A549 (cell line): ENCODE results near the gene TMEM53. TPM values are rescaled to one million over a fixed set of nuclear protein-coding genes. Genes with fewer than 3 reads are reported as not detected.

Source experiments
- ATAC-seq, 2 experiments: fragments of 200-7000 bp in 1 of 2; fragments of >200 bp in 1 of 2; cut with Nextera tagmentation in 1 of 2; cut with Tn5 transposase in 1 of 2; 3 replicates each; pipeline versions ENCODE4 v1.8.0 to v1.9.1; 2018 to 2020; ENCODE audit warnings: mild to moderate bottlenecking in 1 of 2, moderate library complexity in 1 of 2
- CTCF ChIA-PET: fragments of 300-600 bp; sonication (Branson Sonifier 250); formaldehyde crosslinking; extraction: SDS; loops from one replicate; lab custom pipeline; 2021; ENCODE audit warnings: antibody characterized with exemption, inconsistent platforms; lab: Yijun Ruan, JAX
- POLR2A ChIA-PET: fragments of 350-600 bp; formaldehyde crosslinking; extraction: SDS; loops from one replicate; lab custom pipeline; 2021; ENCODE audit warnings: antibody characterized with exemption, inconsistent platforms; lab: Yijun Ruan, JAX
- DNase-seq, 2 experiments: peaks; one replicate each; pipeline versions ENCODE4 v3.0.0 to v3.0.0-alpha.2; 2011 to 2016; ENCODE audit warnings: low read depth in 1 of 2, low spot score in 1 of 2
- FAIRE-seq: peaks from 2 replicates; lab custom pipeline; 2011; peaks lifted over from hg19 to GRCh38; lab: Jason Lieb, UNC
- H3K27ac ChIP-seq, 2 experiments: fragments of >200 bp; sonication (Bioruptor Twin); formaldehyde crosslinking; 3 replicates each; pipeline ENCODE4 v1.5.1; 2016 to 2017
- H3K4me1 ChIP-seq: fragments of >200 bp; sonication (Bioruptor Twin); formaldehyde crosslinking; 3 replicates; pipeline ENCODE4 v1.6.1; 2016
- H3K4me2 ChIP-seq: fragments of >200 bp; sonication (Bioruptor Twin); formaldehyde crosslinking; 3 replicates; pipeline ENCODE4 v1.6.1; 2016
- H3K4me3 ChIP-seq: fragments of >200 bp; sonication (Bioruptor Twin); formaldehyde crosslinking; 3 replicates; pipeline ENCODE4 v1.5.1; 2016
- H3K9me3 ChIP-seq: fragments of >200 bp; sonication (Bioruptor Twin); formaldehyde crosslinking; 3 replicates; pipeline ENCODE4 v1.6.1; 2016
- CBX2 ChIP-seq: fragments of 200-600 bp; sonication (generic); IDR thresholded peaks from 2 replicates; pipeline ENCODE4 v1.6.1; 2016; ENCODE audit warnings: low read depth, mild to moderate bottlenecking, borderline replicate concordance
- CBX8 ChIP-seq: fragments of 200-600 bp; sonication (generic); IDR thresholded peaks from 2 replicates; pipeline ENCODE4 v1.6.1; 2016
- CHD2 ChIP-seq: fragments of 150-350 bp; IDR thresholded peaks from 2 replicates; pipeline ENCODE4 v1.6.1; 2014; ENCODE audit warnings: low read length; ENCODE audit not compliant: partially characterized antibody
- EP300 ChIP-seq, 2 experiments: fragments of >200 bp; sonication (Bioruptor Twin); formaldehyde crosslinking; IDR thresholded peaks; 2 replicates in 1 of 2; 3 replicates in 1 of 2; pipeline ENCODE4 v1.6.1; 2016 to 2017
- GATA3 ChIP-seq: IDR thresholded peaks from 2 replicates; pipeline ENCODE4 v1.6.1; 2012; ENCODE audit warnings: borderline replicate concordance
- HDAC2 ChIP-seq: fragments of 200-600 bp; sonication (generic); IDR thresholded peaks from 2 replicates; pipeline ENCODE4 v1.6.1; 2016
- HOXB13 ChIP-seq: fragments of 250-450 bp; sonication (Bioruptor Pico); IDR thresholded peaks from 2 replicates; pipeline ENCODE4 v1.5.0; 2020; ENCODE audit warnings: low read depth, mild to moderate bottlenecking, moderate library complexity
- JUN ChIP-seq, 2 experiments: fragments of >200 bp; sonication (Bioruptor Twin); formaldehyde crosslinking; IDR thresholded peaks; 2 replicates in 1 of 2; 3 replicates in 1 of 2; pipeline ENCODE4 v1.6.1; 2016 to 2017
- JUNB ChIP-seq: fragments of >200 bp; sonication (Bioruptor Twin); formaldehyde crosslinking; IDR thresholded peaks from 2 replicates; pipeline ENCODE4 v1.6.1; 2016
- MYC ChIP-seq: IDR thresholded peaks from 2 replicates; pipeline ENCODE4 v1.6.1; 2012; ENCODE audit warnings: mild to moderate bottlenecking, inconsistent platforms, low read length, improper control_type of control experiment, borderline replicate concordance
- NR3C1 ChIP-seq: fragments of >200 bp; sonication (Bioruptor Twin); formaldehyde crosslinking; IDR thresholded peaks from 3 replicates; pipeline ENCODE4 v1.6.1; 2017
- SMC3 ChIP-seq: fragments of >200 bp; sonication (Bioruptor Twin); formaldehyde crosslinking; IDR thresholded peaks from 3 replicates; pipeline ENCODE4 v1.6.1; 2018; ENCODE audit warnings: inconsistent platforms
- ZFP36 ChIP-seq: fragments of 450-650 bp; IDR thresholded peaks from 2 replicates; pipeline ENCODE4 v1.6.1; 2014; ENCODE audit warnings: borderline replicate concordance; ENCODE audit not compliant: partially characterized antibody
- ZSCAN20 ChIP-seq: fragments of 250-450 bp; sonication (Bioruptor Pico); IDR thresholded peaks from 2 replicates; pipeline ENCODE4 v1.8.0; 2022; ENCODE audit warnings: mild to moderate bottlenecking, moderate library complexity
- WGBS: methylation state at CpG from one replicate; pipeline ENCODE4 v1.1.6; 2017; ENCODE audit errors: missing lambda C conversion rate; 5-methylcytosine and 5-hydroxymethylcytosine counted together
- polyA plus RNA-seq, 4 experiments: library from polyadenylated mRNA; depleted of rRNA in 3 of 4; stranded (reverse); fragments of >200 nt; fragmentation: RNase III in 1 of 4; extraction: RNeasy Plus Mini Kit Qiagen cat#74134 plus additional on column Dnase treatment in 1 of 4; gene quantifications; 2 replicates in 3 of 4; 3 replicates in 1 of 4; pipeline ENCODE4 v1.2.3, GENCODE V29; 2011 to 2017
- TF ChIP-seq, protein P1 (sequence below): fragments of 150-350 bp; IDR thresholded peaks from 2 replicates; pipeline ENCODE4 v1.6.1; 2014; ENCODE audit warnings: low read depth, mild to moderate bottlenecking, low read length
- TF ChIP-seq, protein P2 (sequence below): fragments of >200 bp; sonication (Bioruptor Twin); formaldehyde crosslinking; IDR thresholded peaks from 3 replicates; pipeline ENCODE4 v1.6.1; 2016
- TF ChIP-seq, protein P3 (sequence below): fragments of 200-600 bp; sonication (generic); IDR thresholded peaks from 2 replicates; pipeline ENCODE4 v1.6.1; 2016; ENCODE audit warnings: antibody characterized with exemption, mild to moderate bottlenecking, moderate library complexity
- TF ChIP-seq, protein P4 (sequence below): IDR thresholded peaks from 2 replicates; pipeline ENCODE4 v1.6.1; 2012
- TF ChIP-seq, protein P5 (sequence below): fragments of >200 bp; sonication (Bioruptor Twin); formaldehyde crosslinking; IDR thresholded peaks from 3 replicates; pipeline ENCODE4 v1.5.1; 2016

The TMEM53 gene
- polyA plus RNA-seq, 2 of the 4 experiments (the other 2 are of a cell fraction) = 6.2 to 8.0 TPM

DNA sequence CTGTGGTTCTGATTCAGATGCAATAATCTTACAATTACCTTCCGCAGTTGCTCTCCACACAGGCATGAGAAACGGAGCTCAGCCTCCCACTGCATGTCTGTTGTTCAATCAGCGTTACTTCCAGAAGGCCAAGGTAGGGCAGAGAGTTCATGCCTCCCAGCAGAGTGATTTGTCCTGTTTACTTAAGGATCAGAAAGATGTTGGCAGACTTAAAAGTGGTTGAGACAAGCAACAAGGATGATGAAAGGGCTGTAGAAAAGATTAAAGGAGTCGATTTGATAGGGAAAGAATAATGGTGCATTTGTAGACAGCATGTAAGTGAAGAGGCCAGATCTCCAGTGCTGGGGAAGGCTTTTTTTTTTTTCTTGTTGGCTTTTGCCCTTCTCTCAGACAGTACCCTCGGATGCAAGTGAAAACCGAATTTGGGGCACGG lies 26.9 kb upstream of the TMEM53 start:
- TF ChIP-seq CHD2 (no peak), ZFP36 (no peak), EP300 (IDR thresholded peaks at IDR 0.05) (no peak), HDAC2 (no peak), GATA3 (no peak), HOXB13 (CRISPR knock-in tag) (no peak), CBX8 (no peak), NR3C1 (no peak), MYC (no peak), ZSCAN20 (no peak), JUN (IDR thresholded peaks at IDR 0.05) (no peak), CBX2 (no peak), JUNB (no peak), SMC3 (no peak)
- TF ChIP-seq, protein P1, sequence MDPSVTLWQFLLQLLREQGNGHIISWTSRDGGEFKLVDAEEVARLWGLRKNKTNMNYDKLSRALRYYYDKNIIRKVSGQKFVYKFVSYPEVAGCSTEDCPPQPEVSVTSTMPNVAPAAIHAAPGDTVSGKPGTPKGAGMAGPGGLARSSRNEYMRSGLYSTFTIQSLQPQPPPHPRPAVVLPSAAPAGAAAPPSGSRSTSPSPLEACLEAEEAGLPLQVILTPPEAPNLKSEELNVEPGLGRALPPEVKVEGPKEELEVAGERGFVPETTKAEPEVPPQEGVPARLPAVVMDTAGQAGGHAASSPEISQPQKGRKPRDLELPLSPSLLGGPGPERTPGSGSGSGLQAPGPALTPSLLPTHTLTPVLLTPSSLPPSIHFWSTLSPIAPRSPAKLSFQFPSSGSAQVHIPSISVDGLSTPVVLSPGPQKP = no peak
- TF ChIP-seq, protein P2, sequence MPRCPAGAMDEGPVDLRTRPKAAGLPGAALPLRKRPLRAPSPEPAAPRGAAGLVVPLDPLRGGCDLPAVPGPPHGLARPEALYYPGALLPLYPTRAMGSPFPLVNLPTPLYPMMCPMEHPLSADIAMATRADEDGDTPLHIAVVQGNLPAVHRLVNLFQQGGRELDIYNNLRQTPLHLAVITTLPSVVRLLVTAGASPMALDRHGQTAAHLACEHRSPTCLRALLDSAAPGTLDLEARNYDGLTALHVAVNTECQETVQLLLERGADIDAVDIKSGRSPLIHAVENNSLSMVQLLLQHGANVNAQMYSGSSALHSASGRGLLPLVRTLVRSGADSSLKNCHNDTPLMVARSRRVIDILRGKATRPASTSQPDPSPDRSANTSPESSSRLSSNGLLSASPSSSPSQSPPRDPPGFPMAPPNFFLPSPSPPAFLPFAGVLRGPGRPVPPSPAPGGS = no peak
- TF ChIP-seq, protein P3, sequence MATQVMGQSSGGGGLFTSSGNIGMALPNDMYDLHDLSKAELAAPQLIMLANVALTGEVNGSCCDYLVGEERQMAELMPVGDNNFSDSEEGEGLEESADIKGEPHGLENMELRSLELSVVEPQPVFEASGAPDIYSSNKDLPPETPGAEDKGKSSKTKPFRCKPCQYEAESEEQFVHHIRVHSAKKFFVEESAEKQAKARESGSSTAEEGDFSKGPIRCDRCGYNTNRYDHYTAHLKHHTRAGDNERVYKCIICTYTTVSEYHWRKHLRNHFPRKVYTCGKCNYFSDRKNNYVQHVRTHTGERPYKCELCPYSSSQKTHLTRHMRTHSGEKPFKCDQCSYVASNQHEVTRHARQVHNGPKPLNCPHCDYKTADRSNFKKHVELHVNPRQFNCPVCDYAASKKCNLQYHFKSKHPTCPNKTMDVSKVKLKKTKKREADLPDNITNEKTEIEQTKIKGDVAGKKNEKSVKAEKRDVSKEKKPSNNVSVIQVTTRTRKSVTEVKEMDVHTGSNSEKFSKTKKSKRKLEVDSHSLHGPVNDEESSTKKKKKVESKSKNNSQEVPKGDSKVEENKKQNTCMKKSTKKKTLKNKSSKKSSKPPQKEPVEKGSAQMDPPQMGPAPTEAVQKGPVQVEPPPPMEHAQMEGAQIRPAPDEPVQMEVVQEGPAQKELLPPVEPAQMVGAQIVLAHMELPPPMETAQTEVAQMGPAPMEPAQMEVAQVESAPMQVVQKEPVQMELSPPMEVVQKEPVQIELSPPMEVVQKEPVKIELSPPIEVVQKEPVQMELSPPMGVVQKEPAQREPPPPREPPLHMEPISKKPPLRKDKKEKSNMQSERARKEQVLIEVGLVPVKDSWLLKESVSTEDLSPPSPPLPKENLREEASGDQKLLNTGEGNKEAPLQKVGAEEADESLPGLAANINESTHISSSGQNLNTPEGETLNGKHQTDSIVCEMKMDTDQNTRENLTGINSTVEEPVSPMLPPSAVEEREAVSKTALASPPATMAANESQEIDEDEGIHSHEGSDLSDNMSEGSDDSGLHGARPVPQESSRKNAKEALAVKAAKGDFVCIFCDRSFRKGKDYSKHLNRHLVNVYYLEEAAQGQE = no peak
- TF ChIP-seq, protein P4, sequence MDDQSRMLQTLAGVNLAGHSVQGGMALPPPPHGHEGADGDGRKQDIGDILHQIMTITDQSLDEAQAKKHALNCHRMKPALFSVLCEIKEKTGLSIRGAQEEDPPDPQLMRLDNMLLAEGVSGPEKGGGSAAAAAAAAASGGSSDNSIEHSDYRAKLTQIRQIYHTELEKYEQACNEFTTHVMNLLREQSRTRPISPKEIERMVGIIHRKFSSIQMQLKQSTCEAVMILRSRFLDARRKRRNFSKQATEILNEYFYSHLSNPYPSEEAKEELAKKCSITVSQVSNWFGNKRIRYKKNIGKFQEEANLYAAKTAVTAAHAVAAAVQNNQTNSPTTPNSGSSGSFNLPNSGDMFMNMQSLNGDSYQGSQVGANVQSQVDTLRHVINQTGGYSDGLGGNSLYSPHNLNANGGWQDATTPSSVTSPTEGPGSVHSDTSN = no peak
- TF ChIP-seq, protein P5, sequence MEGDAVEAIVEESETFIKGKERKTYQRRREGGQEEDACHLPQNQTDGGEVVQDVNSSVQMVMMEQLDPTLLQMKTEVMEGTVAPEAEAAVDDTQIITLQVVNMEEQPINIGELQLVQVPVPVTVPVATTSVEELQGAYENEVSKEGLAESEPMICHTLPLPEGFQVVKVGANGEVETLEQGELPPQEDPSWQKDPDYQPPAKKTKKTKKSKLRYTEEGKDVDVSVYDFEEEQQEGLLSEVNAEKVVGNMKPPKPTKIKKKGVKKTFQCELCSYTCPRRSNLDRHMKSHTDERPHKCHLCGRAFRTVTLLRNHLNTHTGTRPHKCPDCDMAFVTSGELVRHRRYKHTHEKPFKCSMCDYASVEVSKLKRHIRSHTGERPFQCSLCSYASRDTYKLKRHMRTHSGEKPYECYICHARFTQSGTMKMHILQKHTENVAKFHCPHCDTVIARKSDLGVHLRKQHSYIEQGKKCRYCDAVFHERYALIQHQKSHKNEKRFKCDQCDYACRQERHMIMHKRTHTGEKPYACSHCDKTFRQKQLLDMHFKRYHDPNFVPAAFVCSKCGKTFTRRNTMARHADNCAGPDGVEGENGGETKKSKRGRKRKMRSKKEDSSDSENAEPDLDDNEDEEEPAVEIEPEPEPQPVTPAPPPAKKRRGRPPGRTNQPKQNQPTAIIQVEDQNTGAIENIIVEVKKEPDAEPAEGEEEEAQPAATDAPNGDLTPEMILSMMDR = no peak
- TF ChIP-seq, all 56 proteins: peak for 0
- POLR2A ChIA-PET = interaction anchor here (1.0 kb wide), 1 partner anchor 27 kb away, joined by 3 read pairs; the partner anchor contains the start of gene TMEM53
- H3K27ac ChIP-seq = peak overlapping the region; percentile 40 to 74; a peak in 5 of 6 replicates
- peak overlapping the region; percentile 46 for H3K4me2 ChIP-seq
- CTCF ChIA-PET = no interaction called here
- 60% methylated on average over 7 of the region's 7 CpGs for WGBS
- no peaks in the 10 kb centered on the region for H3K9me3 ChIP-seq
- no peak overlapping the region for H3K4me3 ChIP-seq
- ATAC-seq (peak; percentile 21 to 39; a peak in 2 of 6 replicates), DNase-seq (peak in 1 of 2 experiments; percentile 41), FAIRE-seq (no peak)
- H3K4me1 ChIP-seq = peaks cover 14% of the 10 kb centered on the region
